SHP77 (cell line): Measurements from ENCODE around the gene LAMA4.
"Not testable (repeated sequence)": the region's sequence is repeated elsewhere in the genome, so short reads cannot be mapped to it uniquely, and the experiment has no call there.

ENCODE experiments used
- DNase-seq, 2 experiments: peaks; one replicate each; lab custom pipeline; 2025; lab: John Stamatoyannopoulos, UW

LAMA4 gene

DNA sequence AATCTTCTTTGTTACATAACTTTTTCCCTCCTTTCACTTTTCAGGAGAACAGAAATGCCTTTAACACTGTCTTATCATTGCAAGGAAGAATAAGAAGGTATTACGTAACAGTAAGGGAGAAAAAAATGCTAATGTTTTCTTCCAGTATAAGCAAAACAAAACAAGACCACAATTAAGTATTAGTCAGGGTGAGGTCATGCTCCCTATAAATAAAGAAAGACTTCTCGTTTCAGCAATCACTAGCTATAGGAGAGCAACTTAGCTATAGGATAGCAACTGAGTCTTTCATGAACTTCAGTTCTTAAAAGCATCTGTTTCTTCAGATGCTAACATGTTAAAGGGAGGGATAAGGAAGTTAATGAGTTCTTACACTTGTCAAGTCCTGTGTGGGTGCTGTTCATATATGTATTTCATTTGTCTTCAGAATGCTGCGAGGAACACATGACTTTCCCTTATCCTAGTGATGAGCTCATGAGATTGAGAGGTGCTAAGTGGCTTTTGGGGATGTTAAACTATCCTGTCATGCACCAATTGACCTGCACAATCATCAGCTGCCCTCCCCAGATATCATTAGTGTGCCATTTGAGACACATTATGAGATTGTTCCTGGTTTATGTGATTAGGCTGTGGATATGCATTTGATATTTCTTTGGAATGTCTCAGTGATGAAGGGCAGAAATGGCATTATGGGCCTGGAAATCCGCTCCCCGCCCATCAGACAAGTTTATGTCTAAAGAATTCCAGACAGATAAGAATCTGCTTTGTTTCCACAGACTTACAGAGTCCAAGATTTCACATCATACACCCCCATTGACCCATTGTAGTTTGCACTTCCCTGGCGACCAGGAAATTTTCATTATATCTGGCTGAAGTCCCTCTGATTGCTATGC is 37.5 kb downstream of the LAMA4 start:
- DNase-seq = no peak

GRCh38 chr6:112215488-112216284 is 38.7 kb downstream of the LAMA4 start:
- DNase-seq = no peak

DNA sequence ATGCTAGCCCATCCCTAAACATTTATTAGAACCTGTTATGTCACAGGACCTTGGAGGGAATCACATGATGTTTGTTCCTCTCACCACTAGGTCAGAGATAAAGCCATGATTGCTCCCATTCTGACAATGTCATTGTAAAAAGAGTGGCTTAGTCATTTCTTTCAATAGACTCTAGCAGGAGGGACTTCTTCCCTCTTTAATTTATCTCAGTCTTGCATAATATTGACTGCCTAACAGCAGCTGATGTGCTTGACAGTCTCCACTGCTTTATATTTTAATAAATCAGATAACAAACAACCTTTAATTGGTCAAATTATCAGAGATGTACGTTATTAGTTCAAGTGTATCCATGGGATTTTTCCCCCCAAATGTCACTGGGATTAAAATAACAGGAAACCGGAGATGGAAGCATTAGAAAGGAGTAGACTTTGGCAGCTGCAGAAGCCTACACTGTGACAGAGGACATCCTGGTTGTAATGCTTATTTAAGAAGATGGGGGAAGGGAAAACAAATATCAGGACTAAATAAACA is 39.6 kb downstream of the LAMA4 start:
- DNase-seq = peak; percentile 62 to 78

- DNase-seq = no peak
Measured at GRCh38 chr6:112210852-112211251, 43.5 kb downstream of the LAMA4 start.

DNA sequence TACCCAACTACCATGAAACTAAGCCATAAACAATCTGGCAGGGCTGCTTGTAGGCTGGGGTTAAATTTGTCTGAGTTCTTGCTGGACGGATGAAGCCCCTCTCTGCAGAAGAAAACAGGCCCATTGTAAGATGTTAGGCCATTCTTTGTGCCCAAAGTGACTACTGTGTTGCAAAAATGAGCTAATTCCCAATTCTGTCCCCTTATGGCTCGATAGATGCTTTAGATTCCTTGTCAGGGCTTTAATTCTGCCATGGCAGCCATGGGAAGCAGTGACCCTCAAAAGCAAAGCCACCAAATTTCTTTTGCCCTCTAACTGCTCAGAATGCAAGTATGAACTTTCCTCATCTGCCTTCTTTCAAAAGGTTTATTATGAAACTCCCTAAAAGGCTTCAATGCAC is 45.2 kb downstream of the LAMA4 start:
- no peak for DNase-seq

DNA sequence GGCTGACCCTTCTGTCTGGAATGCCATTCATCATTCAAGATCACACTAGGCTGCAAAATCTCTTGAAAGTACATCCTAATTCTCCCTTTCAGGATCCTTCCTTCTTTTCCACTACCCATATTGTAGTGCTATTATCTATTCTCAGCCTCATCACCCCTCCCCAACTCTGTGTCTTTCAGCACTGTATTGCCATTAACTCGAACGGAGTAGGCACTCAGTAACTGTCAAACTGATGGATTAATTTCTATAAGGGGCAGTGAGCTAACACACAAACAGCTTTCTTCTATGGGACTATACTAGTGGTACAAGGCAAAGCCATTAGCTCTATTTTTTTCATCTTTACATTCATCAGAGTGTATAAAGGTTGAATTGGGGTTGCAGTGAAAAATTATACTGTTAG is 46.6 kb downstream of the LAMA4 start:
- no peak for DNase-seq

DNA sequence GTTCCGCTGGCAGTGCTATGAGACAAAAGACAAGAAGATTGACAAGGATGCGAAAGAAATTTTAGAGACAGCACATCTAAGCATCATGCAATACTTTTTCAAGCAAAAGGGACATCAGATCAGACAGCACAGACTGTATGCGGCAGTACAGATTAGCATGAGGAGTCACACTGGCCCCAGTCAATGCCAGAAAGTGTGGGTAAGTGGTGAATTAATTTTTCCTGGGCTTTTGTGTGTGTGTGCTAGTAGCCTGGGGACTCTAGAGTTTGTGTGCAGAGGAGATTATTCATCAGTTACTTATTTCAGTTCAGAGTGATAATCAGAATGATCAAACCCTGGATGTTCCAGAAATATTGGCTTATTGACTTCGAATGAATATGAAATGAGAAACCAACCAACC is 47.2 kb downstream of the LAMA4 start:
- DNase-seq = no peak

- DNase-seq = no peak
Measured at GRCh38 chr6:112206110-112206458, 48.3 kb downstream of the LAMA4 start.

DNA sequence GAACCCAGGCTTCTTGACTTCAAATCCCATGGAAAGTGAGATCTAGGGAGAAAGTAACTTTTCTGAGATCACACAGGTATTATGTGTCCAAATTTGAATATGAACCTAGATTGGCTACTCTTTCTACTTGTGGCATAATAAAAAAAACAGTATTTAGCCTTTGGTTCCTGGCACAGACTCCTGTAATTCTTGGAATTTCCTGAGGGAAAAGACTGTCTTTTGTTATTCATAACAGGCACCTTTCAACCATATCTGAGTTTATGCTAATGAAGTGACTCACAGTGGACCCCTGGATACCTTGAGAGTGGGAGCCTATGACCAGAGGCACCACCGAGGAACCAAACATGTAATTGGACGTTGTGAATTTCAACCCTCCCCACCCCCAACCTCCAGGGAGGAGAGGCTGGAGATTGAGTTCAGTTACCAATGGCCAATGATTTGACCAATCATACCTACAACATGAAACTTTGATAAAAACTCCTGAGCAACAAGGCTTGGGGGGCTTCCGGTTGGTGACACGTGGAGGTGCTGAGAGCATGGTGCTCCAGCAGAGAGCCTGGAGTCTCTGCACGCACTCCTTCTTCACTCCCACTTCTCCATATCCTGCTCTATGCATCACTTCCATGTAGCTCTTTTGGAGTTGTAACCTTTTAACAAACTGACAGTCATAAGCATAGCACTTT is 48.8 kb downstream of the LAMA4 start:
- DNase-seq = no peak

GRCh38 chr6:112204350-112204706 is 50.0 kb downstream of the LAMA4 start:
- no peak for DNase-seq

- DNase-seq = no peak
Measured at GRCh38 chr6:112203577-112204349, 50.6 kb downstream of the LAMA4 start.

- no peak for DNase-seq
Measured at GRCh38 chr6:112202639-112203341, 51.6 kb downstream of the LAMA4 start.

GRCh38 chr6:112200185-112200914 is 54.0 kb downstream of the LAMA4 start:
- not testable (repeated sequence) for DNase-seq

GRCh38 chr6:112199001-112199403 is 55.4 kb downstream of the LAMA4 start:
- no peak for DNase-seq

GRCh38 chr6:112198582-112198981 is 55.8 kb downstream of the LAMA4 start:
- DNase-seq = no peak

DNA sequence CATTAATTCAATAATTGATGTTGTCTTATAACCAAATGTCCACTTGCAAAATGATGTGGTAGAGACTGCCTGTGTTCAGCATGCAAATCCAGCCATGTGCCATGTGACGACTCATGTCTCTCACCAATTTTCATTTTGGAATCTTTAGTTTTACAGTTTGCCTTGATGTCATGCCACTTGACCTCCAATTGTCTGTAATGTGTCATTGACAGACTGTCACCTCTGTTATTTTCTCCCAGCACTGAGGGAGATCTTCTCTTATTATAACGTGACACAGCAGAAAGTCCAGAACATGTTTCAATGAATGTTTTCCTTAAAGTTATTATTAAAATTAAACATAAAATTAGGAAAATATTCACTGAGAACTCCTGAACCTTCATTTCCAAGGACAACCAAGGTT is 56.7 kb downstream of the LAMA4 start:
- no peak for DNase-seq

DNA sequence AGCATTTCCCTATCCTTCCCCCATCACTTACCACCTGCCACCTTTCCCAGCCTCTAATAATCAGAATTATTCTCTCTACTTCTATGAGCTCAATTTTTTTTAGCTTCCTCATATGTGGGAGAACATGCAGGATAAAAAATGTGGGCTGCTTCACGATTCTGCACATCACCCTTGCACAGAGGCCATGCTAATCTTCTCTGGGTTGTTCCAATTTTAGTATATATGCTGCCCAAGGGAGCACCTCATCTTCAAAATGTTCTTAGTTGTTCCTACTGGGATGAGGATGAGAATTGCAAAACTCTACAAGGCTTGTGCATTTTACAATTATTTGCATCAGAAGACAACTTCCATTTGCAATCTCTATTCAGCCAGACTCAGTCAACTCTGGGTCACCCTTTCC is 58.1 kb downstream of the LAMA4 start:
- no peak for DNase-seq

DNA sequence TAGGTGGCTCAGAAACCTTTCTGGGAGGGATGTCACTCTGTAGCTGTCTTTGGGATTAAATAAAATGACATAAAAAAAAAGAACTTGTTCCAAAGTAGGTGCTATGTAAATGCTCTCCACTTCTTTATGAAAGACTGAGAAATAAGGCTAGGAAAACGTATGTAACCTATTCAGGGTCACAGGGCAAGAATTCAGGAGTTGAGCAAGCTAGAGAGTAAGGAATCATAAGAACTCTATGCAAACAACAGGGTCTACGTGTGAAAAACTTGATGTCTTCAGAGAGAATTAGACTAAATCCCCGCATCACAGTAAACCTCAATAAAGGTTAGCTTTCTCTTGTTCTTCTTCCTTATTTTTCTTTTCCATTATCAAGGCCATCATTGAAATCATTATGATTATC is 59.2 kb downstream of the LAMA4 start:
- no peak for DNase-seq

- DNase-seq = no peak
Measured at GRCh38 chr6:112194511-112194910, 59.9 kb downstream of the LAMA4 start.

GRCh38 chr6:112193535-112194051 is 60.8 kb downstream of the LAMA4 start:
- no peak for DNase-seq
